Measurements from ENCODE around the gene CETP.
A peak's percentile ranks its signal among the peaks of the same experiment; 100 is the strongest.
"Not testable (repeated sequence)": the region's sequence is repeated elsewhere in the genome, so short reads cannot be mapped to it uniquely, and the experiment has no call there.

Gene CETP

GRCh38 chr16:56930486-56931270 lies 31.1 kb upstream of the CETP start:
- DNase-seq (ENCODE audit: low read depth) = no peak
- no peak overlapping the region for H3K4me3 ChIP-seq (ENCODE audit: control insufficient read depth, low read depth, low read length)
- TF ChIP-seq, protein P1, sequence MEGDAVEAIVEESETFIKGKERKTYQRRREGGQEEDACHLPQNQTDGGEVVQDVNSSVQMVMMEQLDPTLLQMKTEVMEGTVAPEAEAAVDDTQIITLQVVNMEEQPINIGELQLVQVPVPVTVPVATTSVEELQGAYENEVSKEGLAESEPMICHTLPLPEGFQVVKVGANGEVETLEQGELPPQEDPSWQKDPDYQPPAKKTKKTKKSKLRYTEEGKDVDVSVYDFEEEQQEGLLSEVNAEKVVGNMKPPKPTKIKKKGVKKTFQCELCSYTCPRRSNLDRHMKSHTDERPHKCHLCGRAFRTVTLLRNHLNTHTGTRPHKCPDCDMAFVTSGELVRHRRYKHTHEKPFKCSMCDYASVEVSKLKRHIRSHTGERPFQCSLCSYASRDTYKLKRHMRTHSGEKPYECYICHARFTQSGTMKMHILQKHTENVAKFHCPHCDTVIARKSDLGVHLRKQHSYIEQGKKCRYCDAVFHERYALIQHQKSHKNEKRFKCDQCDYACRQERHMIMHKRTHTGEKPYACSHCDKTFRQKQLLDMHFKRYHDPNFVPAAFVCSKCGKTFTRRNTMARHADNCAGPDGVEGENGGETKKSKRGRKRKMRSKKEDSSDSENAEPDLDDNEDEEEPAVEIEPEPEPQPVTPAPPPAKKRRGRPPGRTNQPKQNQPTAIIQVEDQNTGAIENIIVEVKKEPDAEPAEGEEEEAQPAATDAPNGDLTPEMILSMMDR (conservative IDR thresholded peaks at IDR 0.05; ENCODE audit: control insufficient read depth, insufficient read depth, low read depth, low read length) = no peak

- peak overlapping the region; percentile 38 for H3K4me3 ChIP-seq (ENCODE audit: control insufficient read depth, low read depth, low read length)
- TF ChIP-seq, protein P1 (conservative IDR thresholded peaks at IDR 0.05; ENCODE audit: control insufficient read depth, insufficient read depth, low read depth, low read length) = no peak
- DNase-seq (ENCODE audit: low read depth) = peak; percentile 16
Observed at GRCh38 chr16:56931271-56931891, 30.4 kb upstream of the CETP start.

DNA sequence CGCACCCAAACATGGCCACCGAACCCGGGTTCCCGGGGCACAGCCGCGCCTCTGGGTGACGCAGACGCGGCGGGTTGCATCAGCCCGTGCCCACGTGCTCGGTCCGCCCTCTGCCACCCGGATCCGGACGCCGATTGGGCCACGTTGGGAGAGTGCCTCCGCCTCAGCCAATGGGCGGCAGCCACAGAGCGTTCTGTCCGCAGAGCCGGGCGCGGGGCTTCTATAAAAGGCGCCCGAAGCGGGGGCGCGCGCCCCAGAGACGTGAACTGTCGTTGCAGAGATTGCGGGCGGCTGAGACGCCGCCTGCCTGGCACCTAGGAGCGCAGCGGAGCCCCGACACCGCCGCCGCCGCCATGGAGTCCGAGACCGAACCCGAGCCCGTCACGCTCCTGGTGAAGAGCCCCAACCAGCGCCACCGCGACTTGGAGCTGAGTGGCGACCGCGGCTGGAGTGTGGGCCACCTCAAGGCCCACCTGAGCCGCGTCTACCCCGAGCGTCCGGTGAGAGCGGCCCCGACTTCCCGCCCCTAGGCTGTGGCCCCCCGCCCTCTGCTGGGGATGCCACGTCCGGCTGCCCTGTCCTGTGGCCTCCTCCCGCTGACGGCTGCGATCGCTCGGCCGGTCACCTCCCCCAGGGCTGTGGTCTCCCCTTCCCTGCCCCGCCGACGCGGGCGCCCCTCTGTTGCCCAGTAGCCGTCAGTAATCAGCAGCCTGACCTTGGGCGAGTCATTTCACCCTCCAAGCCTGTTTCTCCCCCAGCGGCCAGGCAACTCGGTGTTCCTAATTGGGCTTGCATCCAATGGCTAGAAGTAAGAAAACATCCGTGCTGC lies 29.6 kb upstream of the CETP start, which contains the start of gene HERPUD1:
Gene HERPUD1, plus strand, starts transcription at position 251 of the 829 bp plus-strand sequence. Its CDS starts 103 bp downstream, at position 354.
- peak within 1 kb of the TSS; percentile 97 for H3K4me3 ChIP-seq (ENCODE audit: control insufficient read depth, low read depth, low read length)
- DNase-seq (ENCODE audit: low read depth) = peak; percentile 96
- TF ChIP-seq, protein P1 (conservative IDR thresholded peaks at IDR 0.05; ENCODE audit: control insufficient read depth, insufficient read depth, low read depth, low read length) = no peak

DNA sequence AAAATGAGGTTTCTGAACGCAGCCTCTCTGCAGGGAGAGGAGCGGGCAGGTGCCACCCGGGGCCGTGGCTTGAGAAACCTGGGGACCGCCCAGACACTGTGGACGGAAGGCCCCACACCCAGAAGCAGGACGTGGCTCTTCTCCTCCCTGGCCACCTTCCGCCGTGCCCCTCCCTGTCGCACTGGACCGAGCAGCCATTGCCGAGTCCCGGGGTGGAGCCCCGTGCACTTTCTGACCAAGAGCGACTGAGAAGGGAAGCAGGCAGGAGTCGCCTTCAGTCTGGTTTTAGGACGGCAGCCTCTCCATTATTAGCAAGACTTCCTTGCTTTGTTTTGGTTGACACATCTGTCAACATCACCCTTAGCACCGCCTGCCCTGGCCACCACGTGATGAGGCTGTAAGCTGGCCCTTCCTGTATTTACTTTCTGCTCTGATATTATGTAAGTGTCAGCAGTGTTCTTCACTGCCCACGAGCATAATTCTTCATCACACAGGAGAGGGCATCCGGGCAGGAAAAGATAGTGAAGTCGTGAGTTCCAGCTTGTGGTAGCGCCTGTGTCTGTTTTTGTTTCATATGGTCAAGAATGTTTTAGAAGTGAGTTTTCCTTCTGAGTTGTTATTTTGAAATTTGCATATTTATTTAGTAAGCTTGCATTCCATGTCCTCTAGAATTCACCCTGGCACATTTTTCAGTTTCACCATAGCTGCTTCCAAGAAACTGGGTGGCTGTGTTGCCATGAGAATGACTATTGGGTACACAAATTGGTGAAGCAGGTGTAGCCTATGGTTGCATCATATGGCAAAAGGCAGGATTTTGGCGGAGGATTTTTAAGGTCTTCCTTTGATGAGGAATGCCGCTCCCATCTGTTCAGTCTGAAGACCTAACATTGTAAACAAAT lies 28.8 kb upstream of the CETP start:
- peak overlapping the region; percentile 97 for H3K4me3 ChIP-seq (ENCODE audit: control insufficient read depth, low read depth, low read length)
- peak; percentile 78 for DNase-seq (ENCODE audit: low read depth)
- TF ChIP-seq, protein P1 (conservative IDR thresholded peaks at IDR 0.05; ENCODE audit: control insufficient read depth, insufficient read depth, low read depth, low read length) = no peak

DNA sequence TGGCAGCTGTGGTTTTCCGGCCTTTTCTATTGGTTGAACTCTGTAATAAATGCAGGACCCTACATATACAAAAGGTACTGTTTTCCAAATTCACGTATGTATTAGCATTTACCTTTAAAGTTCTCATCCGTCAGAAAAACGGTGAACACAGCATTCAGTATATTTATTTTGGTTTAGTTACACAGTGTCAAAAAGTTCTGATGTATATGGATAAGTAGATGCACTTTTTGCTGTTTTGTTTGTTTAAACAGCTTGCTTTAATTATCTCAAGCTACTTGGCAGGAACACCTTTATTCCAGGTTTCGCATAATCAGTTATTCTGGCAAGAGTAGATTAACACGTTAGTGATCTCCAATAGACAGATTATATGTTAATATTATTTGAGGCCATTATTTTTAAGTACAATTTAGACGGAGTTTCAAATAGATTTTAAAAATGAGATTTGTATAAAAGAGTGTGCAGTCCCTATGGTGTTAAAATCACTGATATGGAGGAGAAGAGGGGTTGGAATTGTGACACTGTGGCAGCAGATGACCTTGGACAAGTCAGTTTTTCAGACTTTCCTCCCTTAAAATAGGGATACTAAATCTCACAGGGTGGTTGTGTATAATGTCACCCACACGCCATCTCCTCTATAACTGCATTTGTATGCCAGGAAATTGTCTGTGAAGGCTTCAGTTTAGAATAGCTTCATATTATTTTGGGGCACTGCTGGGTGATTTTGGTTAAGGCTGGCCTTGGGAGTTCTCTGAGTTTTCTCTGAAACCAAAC lies 27.7 kb upstream of the CETP start:
- H3K4me3 ChIP-seq (ENCODE audit: control insufficient read depth, low read depth, low read length) = peak overlapping the region; percentile 97
- DNase-seq (ENCODE audit: low read depth) = peak; percentile 24
- TF ChIP-seq, protein P1 (conservative IDR thresholded peaks at IDR 0.05; ENCODE audit: control insufficient read depth, insufficient read depth, low read depth, low read length) = no peak

DNA sequence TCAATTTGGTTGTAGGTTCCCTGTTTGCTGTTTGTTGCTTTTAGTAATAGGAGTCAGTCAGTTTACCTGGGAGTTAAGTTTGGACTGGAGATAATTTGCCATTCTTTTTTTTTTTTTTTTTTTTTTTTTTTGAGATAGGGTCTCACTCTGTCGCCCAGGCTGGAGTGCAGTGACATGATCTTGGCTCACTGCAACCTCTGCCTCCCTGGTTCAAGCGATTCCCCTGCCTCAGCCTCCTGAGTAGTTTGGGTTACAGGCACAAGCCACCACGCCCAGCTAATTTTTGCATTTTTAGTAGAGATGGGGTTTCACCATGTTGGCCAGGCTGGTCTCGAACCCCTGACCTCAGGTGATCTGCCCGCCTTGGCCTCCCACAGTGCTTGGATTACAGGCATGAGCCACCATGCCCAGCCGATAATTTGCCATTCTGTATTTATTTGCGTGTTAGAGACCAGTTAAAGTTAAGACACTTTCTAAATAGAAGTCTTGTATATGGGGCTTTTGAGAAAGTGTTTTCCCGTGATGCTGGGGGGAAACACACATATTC lies 27.1 kb upstream of the CETP start:
- DNase-seq (ENCODE audit: low read depth) = not testable (repeated sequence)
- H3K4me3 ChIP-seq (ENCODE audit: control insufficient read depth, low read depth, low read length) = peak overlapping the region; percentile 97

All from fibroblast of mammary gland (primary cell).